Calu3 (cell line): ENCODE data around the gene SSUH2. TPM values are rescaled to one million over a fixed set of nuclear protein-coding genes. Genes with fewer than 3 reads are reported as not detected.
"Not testable (repeated sequence)": the region's sequence is repeated elsewhere in the genome, so short reads cannot be mapped to it uniquely, and the experiment has no call there.

Source experiments
- BruUV-seq: library from RNA; stranded (reverse); fragments of 400-500 nt; replicated peaks from 2 replicates; lab custom pipeline; 2021; lab: Mats Ljungman, UMichigan
- CTCF ChIA-PET: fragments of 300-600 bp; sonication (Branson Sonifier 250); formaldehyde crosslinking; loops from one replicate; lab custom pipeline; 2022; ENCODE audit warnings: antibody characterized with exemption; lab: Charles Lee
- DNase-seq: peaks from one replicate; pipeline ENCODE4 v3.0.0; 2022
- H3K27ac Mint-ChIP-seq: one replicate; pipeline ENCODE4 v1.8.0; 2022; ENCODE audit warnings: mixed read lengths; ENCODE audit not compliant: unreplicated experiment
- H3K27me3 Mint-ChIP-seq: one replicate; pipeline ENCODE4 v1.8.0; 2022; ENCODE audit warnings: mixed read lengths; ENCODE audit not compliant: unreplicated experiment
- H3K36me3 Mint-ChIP-seq: one replicate; pipeline ENCODE4 v1.8.0; 2022; ENCODE audit warnings: mild to moderate bottlenecking, moderate library complexity, mixed read lengths; ENCODE audit not compliant: insufficient read depth, unreplicated experiment
- H3K4me1 Mint-ChIP-seq: one replicate; pipeline ENCODE4 v1.8.0; 2022; ENCODE audit warnings: mild to moderate bottlenecking, low read depth, mixed read lengths; ENCODE audit not compliant: unreplicated experiment
- H3K4me3 Mint-ChIP-seq: one replicate; pipeline ENCODE4 v1.8.0; 2022; ENCODE audit warnings: mild to moderate bottlenecking, low read depth, moderate library complexity, mixed read lengths; ENCODE audit not compliant: unreplicated experiment
- H3K9me3 Mint-ChIP-seq: one replicate; pipeline ENCODE4 v1.8.0; 2022; ENCODE audit warnings: low read depth, mixed read lengths; ENCODE audit not compliant: unreplicated experiment
- CTCF ChIP-seq: fragments of 200-600 bp; IDR thresholded peaks from one replicate; pipeline ENCODE4 v1.8.0; 2022; ENCODE audit warnings: antibody characterized with exemption; ENCODE audit not compliant: unreplicated experiment
- intact Hi-C: fragments of 100-400 bp; cut with micrococcal nuclease; formaldehyde crosslinking; loops from one replicate; pipeline ENCODE4 v1.10.0; 2022; ENCODE audit not compliant: unreplicated experiment
- total RNA-seq: library from RNA; stranded (reverse); gene quantifications from 2 replicates; pipeline ENCODE4 v1.2.3, GENCODE V29; 2022

The SSUH2 gene
- total RNA-seq, 1 experiment from 2014 or later = not detected

GRCh38 chr3:8681349-8681748 lies 36.8 kb upstream of the SSUH2 start:
- Mint-ChIP-seq H3K36me3 (no peaks in the 10 kb centered on the region), H3K4me3 (no peak overlapping the region), H3K27me3 (no peaks in the 10 kb centered on the region), H3K27ac (no peak overlapping the region), H3K9me3 (no peaks in the 10 kb centered on the region), H3K4me1 (peaks cover 24% of the 10 kb centered on the region)
- BruUV-seq = no TSS peak
- CTCF ChIA-PET = no interaction called here
- intact Hi-C loops = loop anchor here (5.0 kb wide), 1 partner anchor 86 kb away; the partner anchor contains the start of gene OXTR
- TF ChIP-seq CTCF = no peak
- DNase-seq = no peak

- Mint-ChIP-seq H3K4me3 (peak overlapping the region; percentile 26), H3K4me1 (peaks cover 24% of the 10 kb centered on the region), H3K27ac (peak overlapping the region; percentile 36)
- DNase-seq, H3K36me3 Mint-ChIP-seq, CTCF ChIA-PET, BruUV-seq, H3K9me3 Mint-ChIP-seq, H3K27me3 Mint-ChIP-seq: not testable (repeated sequence)
- intact Hi-C loops = loop anchor here (5.0 kb wide), 1 partner anchor 87 kb away; the partner anchor contains the start of gene OXTR
Measured at GRCh38 chr3:8679817-8680553, 35.4 kb upstream of the SSUH2 start.

- intact Hi-C loops = no loop called here
- Mint-ChIP-seq H3K27ac (no peak overlapping the region), H3K9me3 (no peaks in the 10 kb centered on the region), H3K36me3 (no peaks in the 10 kb centered on the region), H3K4me1 (peaks cover 24% of the 10 kb centered on the region), H3K4me3 (no peak overlapping the region), H3K27me3 (no peaks in the 10 kb centered on the region)
- CTCF ChIA-PET = no interaction called here
- no peak for TF ChIP-seq CTCF
- no peak for DNase-seq
- BruUV-seq = no TSS peak
Measured at GRCh38 chr3:8678751-8679150, 34.2 kb upstream of the SSUH2 start.

- CTCF ChIA-PET, H3K9me3 Mint-ChIP-seq, H3K4me3 Mint-ChIP-seq, intact Hi-C loops, H3K36me3 Mint-ChIP-seq, DNase-seq, H3K27ac Mint-ChIP-seq, H3K27me3 Mint-ChIP-seq, BruUV-seq: not testable (repeated sequence)
- peaks cover 15% of the 10 kb centered on the region for H3K4me1 Mint-ChIP-seq
Measured at GRCh38 chr3:8677258-8677657, 32.7 kb upstream of the SSUH2 start.

GRCh38 chr3:8675591-8675990 lies 31.0 kb upstream of the SSUH2 start:
- H3K9me3 Mint-ChIP-seq, H3K27me3 Mint-ChIP-seq, H3K36me3 Mint-ChIP-seq, DNase-seq, H3K4me3 Mint-ChIP-seq, intact Hi-C loops, BruUV-seq, H3K27ac Mint-ChIP-seq: not testable (repeated sequence)
- H3K4me1 Mint-ChIP-seq = peaks cover 12% of the 10 kb centered on the region
- CTCF ChIA-PET = interaction anchor here (0.7 kb wide), 1 partner anchor 142 kb away, joined by 3 read pairs; no protein-coding TSS in a partner anchor
